Measurements from ENCODE around the gene HM13.

DNA sequence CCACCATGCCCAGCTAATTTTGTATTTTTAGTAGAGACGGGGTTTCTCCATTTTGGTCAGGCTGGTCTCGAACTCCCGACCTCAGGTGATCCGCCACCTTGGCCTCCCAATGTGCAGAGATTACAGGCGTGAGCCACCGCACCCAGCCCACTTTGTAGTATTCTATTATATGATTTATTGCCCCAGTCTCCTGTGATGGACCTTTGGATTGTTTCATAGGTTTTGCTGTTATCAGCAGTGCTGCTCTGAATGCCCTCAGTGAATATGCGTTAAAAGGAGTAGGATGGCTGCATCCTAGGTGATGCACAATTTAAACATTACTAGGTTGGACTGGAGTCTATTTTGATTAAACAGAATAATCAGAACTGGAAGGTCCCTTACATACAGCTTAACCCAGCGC lies 101.2 kb downstream of the HM13 start:
- TF ChIP-seq, protein P1, sequence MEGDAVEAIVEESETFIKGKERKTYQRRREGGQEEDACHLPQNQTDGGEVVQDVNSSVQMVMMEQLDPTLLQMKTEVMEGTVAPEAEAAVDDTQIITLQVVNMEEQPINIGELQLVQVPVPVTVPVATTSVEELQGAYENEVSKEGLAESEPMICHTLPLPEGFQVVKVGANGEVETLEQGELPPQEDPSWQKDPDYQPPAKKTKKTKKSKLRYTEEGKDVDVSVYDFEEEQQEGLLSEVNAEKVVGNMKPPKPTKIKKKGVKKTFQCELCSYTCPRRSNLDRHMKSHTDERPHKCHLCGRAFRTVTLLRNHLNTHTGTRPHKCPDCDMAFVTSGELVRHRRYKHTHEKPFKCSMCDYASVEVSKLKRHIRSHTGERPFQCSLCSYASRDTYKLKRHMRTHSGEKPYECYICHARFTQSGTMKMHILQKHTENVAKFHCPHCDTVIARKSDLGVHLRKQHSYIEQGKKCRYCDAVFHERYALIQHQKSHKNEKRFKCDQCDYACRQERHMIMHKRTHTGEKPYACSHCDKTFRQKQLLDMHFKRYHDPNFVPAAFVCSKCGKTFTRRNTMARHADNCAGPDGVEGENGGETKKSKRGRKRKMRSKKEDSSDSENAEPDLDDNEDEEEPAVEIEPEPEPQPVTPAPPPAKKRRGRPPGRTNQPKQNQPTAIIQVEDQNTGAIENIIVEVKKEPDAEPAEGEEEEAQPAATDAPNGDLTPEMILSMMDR (conservative IDR thresholded peaks at IDR 0.05 in 1 of 2, IDR thresholded peaks at IDR 0.05 in 1 of 2; ENCODE audit: extremely low read depth in 1 of 2, insufficient read depth in 1 of 2, low read depth in 1 of 2, low read length in 2 of 2) = no peak
- TF ChIP-seq EZH2 (IDR thresholded peaks at IDR 0.05; ENCODE audit: borderline replicate concordance, low read length) = no peak
